Glutamatergic neuron (in vitro differentiated cells): ENCODE results near the gene PLCD4. TPM values are rescaled to one million over a fixed set of nuclear protein-coding genes. Genes with fewer than 3 reads are reported as not detected.

Experiments used
- DNase-seq: peaks from one replicate; pipeline ENCODE4 v3.0.0; 2022
- H3K27ac Mint-ChIP-seq: one replicate; pipeline ENCODE4 v1.8.0; 2020; ENCODE audit warnings: mild to moderate bottlenecking, mixed read lengths, inconsistent platforms; ENCODE audit not compliant: unreplicated experiment
- H3K27me3 Mint-ChIP-seq: one replicate; pipeline ENCODE4 v1.8.0; 2020; ENCODE audit warnings: mild to moderate bottlenecking, moderate library complexity, mixed read lengths, inconsistent platforms; ENCODE audit not compliant: unreplicated experiment
- H3K36me3 Mint-ChIP-seq: one replicate; pipeline ENCODE4 v1.8.0; 2020; ENCODE audit warnings: mild to moderate bottlenecking, mixed read lengths, inconsistent platforms; ENCODE audit not compliant: unreplicated experiment
- H3K4me1 Mint-ChIP-seq: one replicate; pipeline ENCODE4 v1.8.0; 2020; ENCODE audit warnings: mild to moderate bottlenecking, low read depth, mixed read lengths, inconsistent platforms; ENCODE audit not compliant: unreplicated experiment
- H3K4me3 Mint-ChIP-seq: one replicate; pipeline ENCODE4 v1.8.0; 2020; ENCODE audit warnings: mild to moderate bottlenecking, mixed read lengths, inconsistent platforms; ENCODE audit not compliant: unreplicated experiment
- H3K9me3 Mint-ChIP-seq: one replicate; pipeline ENCODE4 v1.8.0; 2020; ENCODE audit warnings: mild to moderate bottlenecking, moderate library complexity, mixed read lengths, inconsistent platforms; ENCODE audit not compliant: unreplicated experiment
- total RNA-seq: library from RNA; stranded (reverse); fragmentation: NEBNext Ultra II Directional; extraction: Animal tissue kit (Norgen Biotek cat#: 25700); gene quantifications from one replicate; pipeline ENCODE4 v1.2.1, GENCODE V29; 2021; ENCODE audit not compliant: unreplicated experiment
- TF ChIP-seq, protein P1 (sequence below): fragments of 200-600 bp; sonication (generic); IDR thresholded peaks from one replicate; pipeline ENCODE4 v1.5.0; 2021; ENCODE audit not compliant: partially characterized antibody, unreplicated experiment

The PLCD4 gene
- total RNA-seq, 1 donor from 2014 or later = 1.9 TPM

DNA sequence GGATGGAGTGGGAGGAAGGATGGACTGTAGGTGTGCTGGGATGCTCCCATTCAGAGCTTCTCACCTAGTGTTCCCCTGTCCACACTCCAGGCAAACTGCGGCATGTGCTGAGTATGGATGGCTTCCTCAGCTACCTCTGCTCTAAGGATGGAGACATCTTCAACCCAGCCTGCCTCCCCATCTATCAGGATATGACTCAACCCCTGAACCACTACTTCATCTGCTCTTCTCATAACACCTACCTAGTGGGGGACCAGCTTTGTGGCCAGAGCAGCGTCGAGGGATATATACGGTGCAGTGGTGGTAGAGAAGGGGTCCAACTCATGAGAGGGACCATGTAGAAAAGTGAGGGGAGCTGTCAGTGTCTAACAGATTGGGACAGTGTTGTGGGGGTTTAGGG is 20.2 kb downstream of the PLCD4 start:
- Mint-ChIP-seq H3K27me3 (no peaks in the 10 kb centered on the region), H3K36me3 (no peaks in the 10 kb centered on the region), H3K27ac (no peak overlapping the region), H3K9me3 (no peaks in the 10 kb centered on the region), H3K4me3 (no peak overlapping the region), H3K4me1 (peaks cover 3% of the 10 kb centered on the region)
- TF ChIP-seq, protein P1, sequence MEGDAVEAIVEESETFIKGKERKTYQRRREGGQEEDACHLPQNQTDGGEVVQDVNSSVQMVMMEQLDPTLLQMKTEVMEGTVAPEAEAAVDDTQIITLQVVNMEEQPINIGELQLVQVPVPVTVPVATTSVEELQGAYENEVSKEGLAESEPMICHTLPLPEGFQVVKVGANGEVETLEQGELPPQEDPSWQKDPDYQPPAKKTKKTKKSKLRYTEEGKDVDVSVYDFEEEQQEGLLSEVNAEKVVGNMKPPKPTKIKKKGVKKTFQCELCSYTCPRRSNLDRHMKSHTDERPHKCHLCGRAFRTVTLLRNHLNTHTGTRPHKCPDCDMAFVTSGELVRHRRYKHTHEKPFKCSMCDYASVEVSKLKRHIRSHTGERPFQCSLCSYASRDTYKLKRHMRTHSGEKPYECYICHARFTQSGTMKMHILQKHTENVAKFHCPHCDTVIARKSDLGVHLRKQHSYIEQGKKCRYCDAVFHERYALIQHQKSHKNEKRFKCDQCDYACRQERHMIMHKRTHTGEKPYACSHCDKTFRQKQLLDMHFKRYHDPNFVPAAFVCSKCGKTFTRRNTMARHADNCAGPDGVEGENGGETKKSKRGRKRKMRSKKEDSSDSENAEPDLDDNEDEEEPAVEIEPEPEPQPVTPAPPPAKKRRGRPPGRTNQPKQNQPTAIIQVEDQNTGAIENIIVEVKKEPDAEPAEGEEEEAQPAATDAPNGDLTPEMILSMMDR = no peak
- DNase-seq = no peak

DNA sequence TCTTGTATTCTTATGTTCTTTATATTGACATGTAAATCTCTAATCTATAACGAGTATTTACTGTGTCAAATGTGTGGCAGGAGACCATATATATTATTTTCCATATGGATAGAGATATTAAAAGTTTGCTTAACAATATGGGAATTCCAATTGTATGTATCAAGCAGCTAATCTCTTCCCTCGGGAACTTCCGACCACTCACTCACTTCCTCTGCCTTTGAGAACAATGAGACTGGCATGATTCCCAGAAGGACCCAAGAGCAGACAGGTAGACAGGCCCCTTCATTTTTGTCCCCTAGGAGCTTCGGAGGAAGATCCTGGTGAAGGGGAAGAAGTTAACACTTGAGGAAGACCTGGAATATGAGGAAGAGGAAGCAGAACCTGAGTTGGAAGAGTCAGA is 24.1 kb downstream of the PLCD4 start:
- H3K9me3 Mint-ChIP-seq = peaks cover 4% of the 10 kb centered on the region
- no peak for DNase-seq
- H3K36me3 Mint-ChIP-seq = no peaks in the 10 kb centered on the region
- H3K27ac Mint-ChIP-seq = no peak overlapping the region
- H3K4me3 Mint-ChIP-seq = no peak overlapping the region
- no peaks in the 10 kb centered on the region for H3K27me3 Mint-ChIP-seq
- H3K4me1 Mint-ChIP-seq = peaks cover 3% of the 10 kb centered on the region
- TF ChIP-seq, protein P1 = no peak

DNA sequence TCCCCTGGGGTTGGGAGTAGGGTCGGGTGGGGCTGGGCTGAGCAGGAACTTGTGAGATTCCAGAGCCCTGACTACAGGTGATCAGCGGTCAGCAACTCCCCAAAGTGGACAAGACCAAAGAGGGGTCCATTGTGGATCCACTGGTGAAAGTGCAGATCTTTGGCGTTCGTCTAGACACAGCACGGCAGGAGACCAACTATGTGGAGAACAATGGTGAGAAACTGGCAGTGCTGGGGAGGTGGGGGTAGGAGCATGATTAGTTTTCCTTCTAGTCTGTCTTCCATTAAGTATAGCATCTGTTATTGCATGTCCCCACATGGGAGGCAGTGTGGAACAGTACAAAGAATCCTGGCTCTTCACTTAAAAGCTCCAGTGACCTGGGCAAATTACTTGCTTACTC is 28.0 kb downstream of the PLCD4 start:
- H3K36me3 Mint-ChIP-seq = no peaks in the 10 kb centered on the region
- DNase-seq = no peak
- no peaks in the 10 kb centered on the region for H3K4me1 Mint-ChIP-seq
- TF ChIP-seq, protein P1 = no peak
- peaks cover 4% of the 10 kb centered on the region for H3K9me3 Mint-ChIP-seq
- no peak overlapping the region for H3K4me3 Mint-ChIP-seq
- no peaks in the 10 kb centered on the region for H3K27me3 Mint-ChIP-seq
- no peak overlapping the region for H3K27ac Mint-ChIP-seq

DNA sequence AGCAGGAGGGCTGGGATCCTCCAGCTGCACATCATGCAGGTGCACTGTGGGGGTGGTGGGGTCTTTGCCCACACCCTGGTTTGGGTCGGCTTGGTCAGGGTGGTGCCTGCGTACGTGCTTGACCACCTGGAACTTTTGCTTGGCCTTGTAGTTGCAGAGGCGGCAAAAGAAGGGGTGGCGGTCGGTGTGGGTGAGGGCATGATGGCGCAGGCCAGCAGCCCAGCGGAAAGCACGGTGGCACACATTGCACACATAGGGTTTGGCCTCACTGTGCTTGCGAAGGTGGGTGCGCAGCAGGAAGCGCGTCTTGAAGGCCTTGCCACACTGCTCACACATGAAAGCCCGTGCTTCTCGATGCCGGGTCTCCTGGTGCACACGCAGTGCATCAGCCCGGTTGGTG is 30.7 kb downstream of the PLCD4 start:
- Mint-ChIP-seq H3K27ac (no peak overlapping the region), H3K4me1 (no peaks in the 10 kb centered on the region), H3K27me3 (no peaks in the 10 kb centered on the region), H3K4me3 (no peak overlapping the region), H3K9me3 (peaks cover 4% of the 10 kb centered on the region), H3K36me3 (no peaks in the 10 kb centered on the region)
- TF ChIP-seq, protein P1 = no peak
- DNase-seq = no peak

DNA sequence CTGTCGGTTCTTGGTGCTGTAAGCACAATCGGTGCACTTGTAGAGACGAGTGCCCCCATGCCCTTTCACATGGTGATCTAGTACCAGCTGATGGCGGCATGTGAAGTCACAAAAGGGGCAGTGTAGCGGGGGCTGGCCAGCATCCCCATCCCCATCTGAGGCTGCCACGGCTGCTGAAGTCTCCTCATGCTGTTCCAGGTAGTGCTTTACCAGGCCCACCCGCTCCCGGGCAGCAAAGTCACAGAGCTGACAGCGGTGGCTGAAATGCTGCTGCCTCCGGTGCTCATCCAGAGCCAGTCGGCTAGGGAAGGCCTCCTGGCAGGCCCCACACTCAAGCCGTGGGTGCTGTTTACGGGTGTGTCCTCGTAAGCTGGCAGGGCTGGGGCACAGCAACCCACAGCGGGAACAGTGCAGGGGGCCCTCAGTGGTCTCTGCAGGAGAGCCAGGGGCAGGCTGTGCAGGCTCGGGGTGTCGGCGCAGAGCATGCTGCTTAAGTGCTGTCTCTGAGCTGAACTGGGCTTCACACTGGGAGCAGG is 34.5 kb downstream of the PLCD4 start:
- H3K27ac Mint-ChIP-seq = no peak overlapping the region
- H3K27me3 Mint-ChIP-seq = no peaks in the 10 kb centered on the region
- H3K9me3 Mint-ChIP-seq = no peaks in the 10 kb centered on the region
- DNase-seq = no peak
- H3K4me3 Mint-ChIP-seq = no peak overlapping the region
- no peaks in the 10 kb centered on the region for H3K4me1 Mint-ChIP-seq
- H3K36me3 Mint-ChIP-seq = no peaks in the 10 kb centered on the region
- TF ChIP-seq, protein P1 = no peak
